GM12801 (cell line): ENCODE data around the gene RSPH9.

Source experiments
- CTCF ChIP-seq: IDR thresholded peaks from one replicate; pipeline ENCODE4 v1.5.1; 2011; ENCODE audit warnings: control low read depth; ENCODE audit not compliant: insufficient read length; ENCODE audit errors: extremely low read depth

The RSPH9 gene

GRCh38 chr6:43708860-43709653, 64.2 kb downstream of the RSPH9 start:
- no peak for TF ChIP-seq CTCF

- no peak for TF ChIP-seq CTCF
Observed at GRCh38 chr6:43709654-43710303, 64.9 kb downstream of the RSPH9 start.

GRCh38 chr6:43710576-43710975, 65.7 kb downstream of the RSPH9 start:
- TF ChIP-seq CTCF: no peak

- no peak for TF ChIP-seq CTCF
Observed at GRCh38 chr6:43712579-43712978, 67.7 kb downstream of the RSPH9 start.

GRCh38 chr6:43713643-43714310, 68.9 kb downstream of the RSPH9 start:
- TF ChIP-seq CTCF: no peak

- no peak for TF ChIP-seq CTCF
Observed at GRCh38 chr6:43714311-43715055, 69.6 kb downstream of the RSPH9 start.

GRCh38 chr6:43715056-43715788, 70.4 kb downstream of the RSPH9 start:
- TF ChIP-seq CTCF: no peak
